Fibroblast of mammary gland (primary cell): ENCODE measurements around the gene POC5.
A peak's percentile ranks its signal among the peaks of the same experiment; 100 is the strongest.

Experiments
- DNase-seq: peaks from one replicate; pipeline ENCODE4 v3.0.0-alpha.2; 2010; ENCODE audit warnings: low read depth
- H3K4me3 ChIP-seq: 2 replicates; pipeline ENCODE4 v1.5.1; 2011; ENCODE audit warnings: low read depth, mild to moderate bottlenecking, low read length, moderate library complexity; ENCODE audit not compliant: control insufficient read depth
- TF ChIP-seq, protein P1 (sequence below): conservative IDR thresholded peaks from 2 replicates; pipeline ENCODE4 v1.5.1; 2011; ENCODE audit warnings: low read depth, low read length, inconsistent platforms; ENCODE audit not compliant: control insufficient read depth, insufficient read depth

The POC5 gene

DNA sequence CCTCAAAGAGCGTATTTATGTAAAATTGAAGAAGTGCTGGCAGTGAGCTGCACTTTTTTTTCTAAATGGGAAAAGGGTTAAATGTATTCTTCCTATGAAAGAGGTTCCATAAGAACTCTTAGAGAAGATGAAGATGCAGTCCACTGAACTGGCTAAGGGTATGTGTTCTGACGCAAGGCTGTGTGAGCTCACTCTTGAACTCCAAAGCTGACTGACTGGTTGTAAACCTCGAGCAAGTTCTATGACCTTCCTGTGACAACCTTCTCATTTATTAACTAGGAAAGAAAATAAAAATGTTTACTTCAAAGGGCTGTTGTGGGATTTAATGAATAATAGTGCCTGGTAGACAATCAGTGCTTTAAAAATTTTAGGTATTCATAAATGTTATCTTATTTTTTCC, 46.7 kb downstream of the POC5 start:
- TF ChIP-seq, protein P1, sequence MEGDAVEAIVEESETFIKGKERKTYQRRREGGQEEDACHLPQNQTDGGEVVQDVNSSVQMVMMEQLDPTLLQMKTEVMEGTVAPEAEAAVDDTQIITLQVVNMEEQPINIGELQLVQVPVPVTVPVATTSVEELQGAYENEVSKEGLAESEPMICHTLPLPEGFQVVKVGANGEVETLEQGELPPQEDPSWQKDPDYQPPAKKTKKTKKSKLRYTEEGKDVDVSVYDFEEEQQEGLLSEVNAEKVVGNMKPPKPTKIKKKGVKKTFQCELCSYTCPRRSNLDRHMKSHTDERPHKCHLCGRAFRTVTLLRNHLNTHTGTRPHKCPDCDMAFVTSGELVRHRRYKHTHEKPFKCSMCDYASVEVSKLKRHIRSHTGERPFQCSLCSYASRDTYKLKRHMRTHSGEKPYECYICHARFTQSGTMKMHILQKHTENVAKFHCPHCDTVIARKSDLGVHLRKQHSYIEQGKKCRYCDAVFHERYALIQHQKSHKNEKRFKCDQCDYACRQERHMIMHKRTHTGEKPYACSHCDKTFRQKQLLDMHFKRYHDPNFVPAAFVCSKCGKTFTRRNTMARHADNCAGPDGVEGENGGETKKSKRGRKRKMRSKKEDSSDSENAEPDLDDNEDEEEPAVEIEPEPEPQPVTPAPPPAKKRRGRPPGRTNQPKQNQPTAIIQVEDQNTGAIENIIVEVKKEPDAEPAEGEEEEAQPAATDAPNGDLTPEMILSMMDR = no peak
- DNase-seq = no peak
- H3K4me3 ChIP-seq = no peak overlapping the region

- TF ChIP-seq, protein P1 = no peak
- DNase-seq = no peak
- H3K4me3 ChIP-seq = no peak overlapping the region
Observed at GRCh38 chr5:75668977-75669689, 48.1 kb downstream of the POC5 start.

- no peak for DNase-seq
- TF ChIP-seq, protein P1 = no peak
- no peak overlapping the region for H3K4me3 ChIP-seq
Observed at GRCh38 chr5:75668445-75668844, 48.8 kb downstream of the POC5 start.

- no peak overlapping the region for H3K4me3 ChIP-seq
- TF ChIP-seq, protein P1 = peak; percentile 28
Observed at GRCh38 chr5:75667586-75667985, 49.7 kb downstream of the POC5 start.

DNA sequence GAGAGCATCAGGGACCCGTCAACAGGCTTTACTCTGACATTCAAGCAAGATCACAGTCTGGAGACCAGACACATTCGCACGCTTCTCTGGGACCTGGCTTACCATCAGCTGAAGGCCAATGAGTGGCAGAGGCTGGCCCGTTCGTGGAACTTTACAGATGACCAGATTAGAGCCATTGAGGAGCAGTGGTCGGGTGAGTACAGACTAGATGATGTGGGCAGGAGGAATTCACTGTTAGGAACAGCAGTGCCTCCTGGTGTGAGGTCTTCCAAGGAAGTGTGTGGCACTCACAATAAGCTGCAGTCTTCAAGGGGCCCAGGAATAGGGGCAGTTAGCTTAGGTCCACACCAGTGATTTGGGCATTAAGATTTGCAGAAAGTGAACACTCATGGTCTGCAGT, 50.4 kb downstream of the POC5 start:
- TF ChIP-seq, protein P1 = peak; percentile 4
- no peak for DNase-seq
- no peak overlapping the region for H3K4me3 ChIP-seq

More at GRCh38 chr5:75667586-75667985, 49.7 kb downstream of the POC5 start:
- DNase-seq = no peak

DNA sequence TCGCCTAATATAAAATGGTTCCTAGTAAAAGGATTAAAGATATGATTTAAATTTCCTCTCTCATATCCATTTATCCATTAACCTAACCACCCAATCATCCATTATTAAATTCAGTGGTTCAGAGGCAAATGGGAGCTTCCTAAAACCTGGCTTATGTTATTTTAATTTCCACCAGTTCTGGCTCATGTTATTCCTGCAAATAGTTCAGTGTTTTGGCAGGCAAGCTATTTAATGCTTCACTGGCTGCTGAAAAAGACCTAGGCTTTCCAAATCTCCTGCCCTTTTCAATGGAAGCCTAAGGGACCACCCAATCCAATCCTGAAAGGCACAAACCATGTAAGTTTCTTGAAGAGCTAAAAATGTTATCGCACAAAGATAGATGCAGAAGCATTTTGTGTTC, 52.3 kb downstream of the POC5 start:
- TF ChIP-seq, protein P1 = no peak

More for the DNA sequence above, 52.3 kb downstream of the POC5 start:
- H3K4me3 ChIP-seq = no peak overlapping the region
- no peak for DNase-seq
